SW 1271 (cell line): ENCODE data around the gene PCDHGA6.
"Not testable (repeated sequence)": the region's sequence is repeated elsewhere in the genome, so short reads cannot be mapped to it uniquely, and the experiment has no call there.

Source experiments
- DNase-seq, 2 experiments: peaks; one replicate each; lab custom pipeline; 2025; lab: John Stamatoyannopoulos, UW

Gene PCDHGA6

GRCh38 chr5:141373673-141374317, at the start of gene PCDHGA6:
Gene PCDHGA6 (plus strand): TSS chr5:141373891. CDS start chr5:141374084, 193 bp downstream.
- no peak for DNase-seq

GRCh38 chr5:141326088-141326854, 47.4 kb upstream of the PCDHGA6 start:
- no peak for DNase-seq

- DNase-seq, result no peak
Measured at GRCh38 chr5:141328231-141328630, 45.5 kb upstream of the PCDHGA6 start.

- DNase-seq, result peak in 1 of 2 experiments; percentile 26
Measured at GRCh38 chr5:141330299-141331080, 43.2 kb upstream of the PCDHGA6 start, which contains the start of gene PCDHGA1. Gene PCDHGA1 (plus strand): TSS chr5:141330514.

GRCh38 chr5:141332571-141332970, 41.1 kb upstream of the PCDHGA6 start:
- not testable (repeated sequence) for DNase-seq

- no peak for DNase-seq
Measured at GRCh38 chr5:141338538-141339306, 35.0 kb upstream of the PCDHGA6 start, which contains the start of gene PCDHGA2. Gene PCDHGA2 (plus strand): TSS chr5:141338760.

GRCh38 chr5:141340781-141341354, 32.8 kb upstream of the PCDHGA6 start:
- DNase-seq, result not testable (repeated sequence)

GRCh38 chr5:141342773-141343172, 30.9 kb upstream of the PCDHGA6 start:
- DNase-seq, result no peak

GRCh38 chr5:141343242-141343952, 30.3 kb upstream of the PCDHGA6 start, which contains the start of gene PCDHGA3:
Gene PCDHGA3 (plus strand): TSS chr5:141343829. CDS start chr5:141344034, 205 bp downstream.
- no peak for DNase-seq

- DNase-seq, result no peak
Measured at GRCh38 chr5:141343953-141344463, 29.7 kb upstream of the PCDHGA6 start.

GRCh38 chr5:141345327-141345726, 28.4 kb upstream of the PCDHGA6 start:
- no peak for DNase-seq

- not testable (repeated sequence) for DNase-seq
Measured at GRCh38 chr5:141346017-141346416, 27.7 kb upstream of the PCDHGA6 start.

- no peak for DNase-seq
Measured at GRCh38 chr5:141349917-141350619, 23.6 kb upstream of the PCDHGA6 start, which contains the start of gene PCDHGB1. Gene PCDHGB1 (plus strand): TSS chr5:141350099. CDS start chr5:141350261, 162 bp downstream.

GRCh38 chr5:141351591-141351990, 22.1 kb upstream of the PCDHGA6 start:
- DNase-seq, result no peak

- peak in 1 of 2 experiments; percentile 13 for DNase-seq
Measured at GRCh38 chr5:141354900-141355469, 18.7 kb upstream of the PCDHGA6 start, which contains the start of gene PCDHGA4. Gene PCDHGA4 (plus strand): TSS chr5:141355021. CDS start chr5:141355108, 87 bp downstream.

- no peak for DNase-seq
Measured at GRCh38 chr5:141355641-141356040, 18.1 kb upstream of the PCDHGA6 start.

- DNase-seq, result no peak
Measured at GRCh38 chr5:141356133-141356532, 17.6 kb upstream of the PCDHGA6 start.

GRCh38 chr5:141356950-141357349, 16.7 kb upstream of the PCDHGA6 start:
- no peak for DNase-seq
